Skeletal muscle tissue (tissue), 4 donors: ENCODE results near the gene AGMO. TPM values are rescaled to one million over a fixed set of nuclear protein-coding genes. Genes with fewer than 3 reads are reported as not detected.

Source experiments
- H3K27ac ChIP-seq: one replicate; pipeline ENCODE4 v1.7.0; 2013; ENCODE audit warnings: mild to moderate bottlenecking, low read depth, low read length, inconsistent platforms
- H3K27me3 ChIP-seq, 3 donors: one replicate each; pipeline ENCODE4 v1.7.0; 2013; ENCODE audit warnings: low read length in 3 of 3; ENCODE audit not compliant: control insufficient read depth in 3 of 3, insufficient read depth in 3 of 3
- H3K36me3 ChIP-seq, 3 donors: one replicate each; pipeline ENCODE4 v1.7.0; 2013; ENCODE audit warnings: low read length in 3 of 3; ENCODE audit not compliant: control insufficient read depth in 3 of 3, insufficient read depth in 3 of 3
- H3K4me1 ChIP-seq, 3 donors: one replicate each; pipeline ENCODE4 v1.7.0; 2013; ENCODE audit warnings: low read length in 3 of 3, mild to moderate bottlenecking in 3 of 3; ENCODE audit not compliant: control insufficient read depth in 3 of 3, insufficient read depth in 3 of 3
- H3K4me3 ChIP-seq, 3 donors: one replicate each; pipeline ENCODE4 v1.7.0; 2013; ENCODE audit warnings: low read length in 3 of 3
- H3K9ac ChIP-seq, 3 donors: one replicate each; pipeline ENCODE4 v1.7.0; 2013; ENCODE audit warnings: low read length in 3 of 3, mild to moderate bottlenecking in 3 of 3, moderate library complexity in 2 of 3, low read depth in 1 of 3
- H3K9me3 ChIP-seq, 3 donors: one replicate each; pipeline ENCODE4 v1.7.0; 2013; ENCODE audit warnings: low read length in 3 of 3; ENCODE audit not compliant: control insufficient read depth in 3 of 3
- total RNA-seq: library from RNA; depleted of rRNA; stranded (reverse); fragments of >200 nt; gene quantifications from one replicate; pipeline ENCODE4 v1.2.3, GENCODE V29; 2014
- donor health status: Osteomylitis.

AGMO gene
- total RNA-seq, 1 donor from 2014 or later, result 3.1 TPM

DNA sequence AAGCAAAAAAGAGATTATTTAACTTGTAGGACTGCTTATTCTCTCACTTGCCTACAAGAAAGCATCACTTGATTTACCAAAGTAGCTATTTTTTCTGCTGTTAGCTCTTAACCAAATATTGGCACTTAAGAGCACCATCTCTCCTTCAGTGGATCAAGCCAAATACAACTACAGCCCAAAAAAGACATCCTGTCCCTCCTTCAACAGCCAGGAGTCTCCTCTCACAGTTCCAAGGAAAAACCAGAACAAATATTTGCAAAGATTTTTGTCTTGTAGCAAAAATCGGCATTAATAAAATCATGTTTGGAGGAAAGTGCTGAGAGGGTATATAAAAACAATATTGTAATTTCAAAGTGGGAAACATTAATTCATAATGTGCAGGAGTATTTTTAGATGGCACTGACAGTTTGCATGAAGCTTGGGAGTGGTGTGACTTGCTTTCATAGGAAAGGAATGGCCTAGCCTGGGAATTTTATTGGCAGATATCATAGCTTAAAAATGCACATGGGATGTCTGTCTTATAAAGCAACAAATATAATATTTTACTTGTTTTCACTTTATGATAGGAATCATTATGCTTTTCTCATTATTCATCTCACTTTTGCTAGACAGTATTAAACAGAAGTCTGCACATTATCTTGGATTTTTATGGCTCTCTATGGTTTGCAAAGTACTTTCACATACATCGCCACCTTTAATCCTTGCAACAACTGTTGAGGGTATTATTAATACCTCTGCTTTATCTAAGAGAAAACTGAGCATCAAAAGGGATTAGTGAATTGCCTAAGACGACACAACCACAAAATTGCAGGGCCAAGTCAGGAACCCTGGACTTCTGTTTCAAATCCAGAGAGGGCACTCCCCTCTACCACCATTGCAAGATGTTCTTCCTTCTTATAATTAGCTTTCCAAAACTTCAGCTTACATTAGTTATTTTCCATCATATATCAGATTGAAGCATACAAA lies 103.5 kb downstream of the AGMO start:
- Histone ChIP-seq H3K4me1 (peaks cover 0 to 6% (median 4%) of the 10 kb centered on the region in 3 donors), H3K36me3 (no peaks in the 10 kb centered on the region), H3K9ac (no peak overlapping the region), H3K9me3 (no peaks in the 10 kb centered on the region), H3K4me3 (no peak overlapping the region), H3K27ac (no peak overlapping the region), H3K27me3 (no peaks in the 10 kb centered on the region)

DNA sequence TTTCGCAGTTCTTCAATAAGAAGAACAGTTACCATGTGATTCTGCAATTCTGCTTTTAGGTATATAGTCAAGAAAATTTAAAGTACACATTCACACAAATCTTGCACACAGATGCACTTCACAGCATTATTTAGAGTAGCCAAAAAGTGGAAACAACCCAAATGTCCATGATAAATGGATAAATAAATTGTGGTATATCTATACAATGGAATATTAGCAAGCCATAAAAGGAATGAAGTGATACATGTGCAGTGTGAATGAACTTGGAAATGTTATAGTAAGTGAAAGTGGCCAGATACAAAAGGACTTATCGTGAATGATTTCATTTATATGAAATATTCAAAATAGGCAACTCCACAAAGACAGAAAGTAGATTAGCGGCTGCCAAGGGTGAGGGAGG lies 109.1 kb downstream of the AGMO start:
- Histone ChIP-seq H3K36me3 (no peaks in the 10 kb centered on the region), H3K9ac (no peak overlapping the region), H3K4me1 (no peaks in the 10 kb centered on the region), H3K4me3 (no peak overlapping the region), H3K27me3 (no peaks in the 10 kb centered on the region), H3K27ac (no peak overlapping the region), H3K9me3 (no peaks in the 10 kb centered on the region)

DNA sequence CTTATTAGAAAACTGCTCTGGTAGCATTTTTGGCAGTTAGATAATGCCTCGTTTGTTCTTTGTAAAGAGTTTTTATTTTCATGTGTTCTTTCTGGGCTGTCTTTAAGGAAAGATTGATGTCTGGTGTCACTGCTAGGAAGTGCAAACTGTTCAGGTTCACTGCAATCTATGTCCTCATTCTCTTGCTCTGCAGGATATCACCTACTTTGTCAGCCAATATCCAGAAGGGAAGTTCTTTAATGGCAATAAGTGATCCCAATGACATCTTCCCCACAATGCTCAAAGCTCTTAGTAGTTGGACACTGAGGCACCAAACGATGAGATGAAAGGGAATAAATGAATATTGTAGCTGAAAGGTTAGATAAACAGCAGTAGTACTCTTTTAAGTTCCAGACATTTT lies 115.1 kb downstream of the AGMO start:
- no peak overlapping the region for H3K27ac ChIP-seq
- H3K9ac ChIP-seq, result no peak overlapping the region
- no peaks in the 10 kb centered on the region for H3K27me3 ChIP-seq
- H3K36me3 ChIP-seq, result no peaks in the 10 kb centered on the region
- H3K9me3 ChIP-seq, result no peaks in the 10 kb centered on the region
- H3K4me3 ChIP-seq, result no peak overlapping the region
- no peaks in the 10 kb centered on the region for H3K4me1 ChIP-seq

DNA sequence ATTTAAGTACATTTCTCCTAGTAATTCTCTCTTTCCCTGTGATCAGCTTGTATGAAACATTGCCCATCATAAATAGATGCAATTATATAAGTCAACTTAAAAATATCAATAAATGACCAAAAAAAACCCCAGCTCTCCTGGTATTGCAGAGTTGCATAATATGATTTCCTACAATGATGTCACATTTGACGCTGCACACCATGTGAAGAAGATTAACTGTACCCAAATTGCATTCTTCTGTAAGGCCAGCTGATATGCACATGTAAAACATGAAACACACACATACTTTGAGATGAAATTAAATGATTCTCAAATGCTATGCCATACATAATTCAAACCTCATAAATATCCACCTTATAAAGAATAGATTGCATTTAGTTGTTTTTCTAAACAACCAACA lies 115.5 kb downstream of the AGMO start:
- Histone ChIP-seq H3K27me3 (no peaks in the 10 kb centered on the region), H3K36me3 (no peaks in the 10 kb centered on the region), H3K27ac (no peak overlapping the region), H3K4me1 (no peaks in the 10 kb centered on the region), H3K9me3 (no peaks in the 10 kb centered on the region), H3K4me3 (no peak overlapping the region), H3K9ac (no peak overlapping the region)

DNA sequence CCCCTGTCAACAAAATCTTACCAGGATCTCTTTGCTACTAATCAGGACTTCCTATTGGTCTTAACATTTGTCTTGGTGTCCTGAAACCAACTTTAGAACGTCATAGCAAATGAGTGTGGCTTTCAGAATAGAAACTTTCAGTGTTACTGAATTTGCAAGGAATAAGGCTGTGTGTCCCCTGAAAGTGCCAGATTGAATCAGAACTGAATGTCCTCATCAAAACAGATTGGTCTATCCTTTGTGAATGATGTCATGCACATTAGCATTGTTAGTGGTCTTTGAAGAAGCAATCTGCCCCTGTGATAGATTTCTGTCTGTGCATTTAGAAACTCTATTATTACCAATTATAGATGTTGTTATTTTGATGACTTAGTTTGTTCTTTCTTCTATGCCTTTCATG lies 119.9 kb downstream of the AGMO start:
- no peak overlapping the region for H3K9ac ChIP-seq
- no peaks in the 10 kb centered on the region for H3K4me1 ChIP-seq
- H3K9me3 ChIP-seq, result no peaks in the 10 kb centered on the region
- H3K27ac ChIP-seq, result no peak overlapping the region
- H3K36me3 ChIP-seq, result no peaks in the 10 kb centered on the region
- H3K27me3 ChIP-seq, result no peaks in the 10 kb centered on the region
- no peak overlapping the region for H3K4me3 ChIP-seq

DNA sequence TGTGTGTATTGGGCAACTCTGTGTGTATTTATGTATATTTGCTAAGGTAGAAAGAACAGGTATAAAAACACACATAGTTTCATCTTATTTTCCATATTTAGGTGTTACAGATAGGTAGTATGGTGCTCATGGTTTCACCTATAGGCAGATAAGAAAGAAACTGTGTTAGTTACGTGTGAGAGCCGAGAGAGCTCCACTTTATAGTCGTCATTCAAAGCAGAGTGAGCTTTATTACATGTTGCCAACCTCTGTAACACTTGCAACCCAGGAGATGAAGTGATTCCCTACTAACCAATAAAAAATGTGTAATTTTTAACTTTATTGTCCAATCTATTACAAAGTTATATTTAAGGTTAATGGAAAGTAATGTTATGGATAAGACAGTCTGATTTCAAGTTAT lies 121.3 kb downstream of the AGMO start:
- no peak overlapping the region for H3K9ac ChIP-seq
- H3K9me3 ChIP-seq, result no peaks in the 10 kb centered on the region
- no peaks in the 10 kb centered on the region for H3K27me3 ChIP-seq
- no peak overlapping the region for H3K27ac ChIP-seq
- no peak overlapping the region for H3K4me3 ChIP-seq
- no peaks in the 10 kb centered on the region for H3K36me3 ChIP-seq
- no peaks in the 10 kb centered on the region for H3K4me1 ChIP-seq

DNA sequence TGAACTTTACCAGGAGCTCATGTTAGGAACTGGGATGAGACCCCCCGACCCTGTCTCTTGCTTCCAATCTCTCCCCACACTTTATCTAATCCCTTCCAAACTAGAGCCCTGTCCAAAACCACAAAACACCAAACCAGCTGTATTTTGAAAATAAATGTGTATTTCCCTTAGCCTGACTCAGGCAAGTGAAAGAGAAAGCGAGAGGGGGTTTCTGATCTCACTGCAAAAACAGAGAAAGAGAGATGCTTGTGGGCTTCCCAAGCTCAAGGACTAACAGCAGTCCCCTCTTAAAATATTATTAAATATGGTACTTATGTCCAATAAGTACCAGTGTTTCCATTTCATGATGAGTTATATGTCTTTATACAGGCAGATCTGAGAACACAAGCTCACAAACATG lies 122.0 kb downstream of the AGMO start:
- Histone ChIP-seq H3K36me3 (no peaks in the 10 kb centered on the region), H3K9ac (no peak overlapping the region), H3K4me1 (no peaks in the 10 kb centered on the region), H3K27me3 (no peaks in the 10 kb centered on the region), H3K27ac (no peak overlapping the region), H3K4me3 (no peak overlapping the region), H3K9me3 (no peaks in the 10 kb centered on the region)

DNA sequence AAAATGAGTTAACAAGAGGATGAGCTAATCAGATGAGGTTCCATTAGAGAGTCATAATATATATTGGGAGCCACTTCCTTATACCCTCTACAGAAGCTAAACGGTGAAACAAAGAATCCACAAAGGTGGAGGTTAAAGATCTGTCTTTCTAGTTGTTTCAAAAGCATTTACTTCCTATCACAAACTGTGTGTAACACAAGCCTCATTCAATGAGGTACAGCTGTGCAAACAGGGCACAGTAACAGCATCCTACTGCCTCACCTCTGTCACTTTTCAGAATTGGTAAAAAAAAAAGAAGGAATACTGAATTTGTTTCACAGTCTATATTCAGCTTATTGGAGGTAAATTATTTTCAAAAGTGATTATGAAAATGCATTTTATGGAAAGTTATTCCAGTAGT lies 128.7 kb downstream of the AGMO start:
- no peak overlapping the region for H3K9ac ChIP-seq
- no peaks in the 10 kb centered on the region for H3K4me1 ChIP-seq
- no peaks in the 10 kb centered on the region for H3K9me3 ChIP-seq
- H3K27me3 ChIP-seq, result no peaks in the 10 kb centered on the region
- H3K4me3 ChIP-seq, result no peak overlapping the region
- no peaks in the 10 kb centered on the region for H3K36me3 ChIP-seq
- no peak overlapping the region for H3K27ac ChIP-seq

DNA sequence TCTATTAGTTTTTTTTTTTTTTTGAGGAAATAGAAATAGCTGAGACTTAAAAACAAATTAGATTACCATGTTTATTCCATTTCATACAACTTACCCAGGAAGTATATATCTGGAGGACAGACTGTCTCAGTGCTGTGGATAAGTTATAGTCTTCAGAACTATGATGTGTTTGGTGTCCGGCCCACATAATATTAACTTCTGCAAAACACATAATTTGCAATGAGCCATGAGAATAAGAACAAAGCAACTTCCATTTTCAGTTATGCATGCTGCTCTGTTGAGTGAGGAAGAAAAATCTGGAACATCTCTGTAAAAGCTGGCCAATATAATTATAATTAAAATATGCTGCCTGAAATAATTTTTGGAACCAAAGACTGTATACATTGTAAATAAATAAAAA lies 130.9 kb downstream of the AGMO start:
- Histone ChIP-seq H3K27me3 (no peaks in the 10 kb centered on the region), H3K9me3 (no peaks in the 10 kb centered on the region), H3K4me1 (no peaks in the 10 kb centered on the region), H3K9ac (no peak overlapping the region), H3K36me3 (no peaks in the 10 kb centered on the region), H3K27ac (no peak overlapping the region), H3K4me3 (no peak overlapping the region)

DNA sequence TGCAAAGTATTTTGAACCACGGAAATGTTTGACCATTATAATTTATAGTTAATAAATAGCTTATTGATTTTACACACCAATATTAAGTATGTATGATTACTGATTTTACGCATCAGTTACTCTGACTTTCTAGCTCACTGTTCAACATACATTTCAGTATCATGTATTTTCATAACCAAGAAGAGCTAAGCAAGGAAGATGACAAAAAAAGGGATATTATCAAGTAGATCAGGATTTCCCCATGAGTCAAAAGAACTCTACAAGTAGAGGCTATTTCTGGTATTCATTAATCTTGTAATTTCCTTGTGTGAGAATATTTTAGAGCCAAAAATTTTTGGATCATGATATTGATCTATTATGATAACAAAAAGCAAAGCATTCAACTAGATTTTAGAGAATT lies 131.6 kb downstream of the AGMO start:
- Histone ChIP-seq H3K4me3 (no peak overlapping the region), H3K27me3 (no peaks in the 10 kb centered on the region), H3K4me1 (no peaks in the 10 kb centered on the region), H3K9ac (no peak overlapping the region), H3K36me3 (no peaks in the 10 kb centered on the region), H3K9me3 (no peaks in the 10 kb centered on the region), H3K27ac (no peak overlapping the region)
